NCI-H1092 (cell line): Measurements from ENCODE around the gene PXT1.
"Not testable (repeated sequence)": the region's sequence is repeated elsewhere in the genome, so short reads cannot be mapped to it uniquely, and the experiment has no call there.

ENCODE experiments used
- DNase-seq: peaks from one replicate; lab custom pipeline; 2025; lab: John Stamatoyannopoulos, UW

The PXT1 gene

DNA sequence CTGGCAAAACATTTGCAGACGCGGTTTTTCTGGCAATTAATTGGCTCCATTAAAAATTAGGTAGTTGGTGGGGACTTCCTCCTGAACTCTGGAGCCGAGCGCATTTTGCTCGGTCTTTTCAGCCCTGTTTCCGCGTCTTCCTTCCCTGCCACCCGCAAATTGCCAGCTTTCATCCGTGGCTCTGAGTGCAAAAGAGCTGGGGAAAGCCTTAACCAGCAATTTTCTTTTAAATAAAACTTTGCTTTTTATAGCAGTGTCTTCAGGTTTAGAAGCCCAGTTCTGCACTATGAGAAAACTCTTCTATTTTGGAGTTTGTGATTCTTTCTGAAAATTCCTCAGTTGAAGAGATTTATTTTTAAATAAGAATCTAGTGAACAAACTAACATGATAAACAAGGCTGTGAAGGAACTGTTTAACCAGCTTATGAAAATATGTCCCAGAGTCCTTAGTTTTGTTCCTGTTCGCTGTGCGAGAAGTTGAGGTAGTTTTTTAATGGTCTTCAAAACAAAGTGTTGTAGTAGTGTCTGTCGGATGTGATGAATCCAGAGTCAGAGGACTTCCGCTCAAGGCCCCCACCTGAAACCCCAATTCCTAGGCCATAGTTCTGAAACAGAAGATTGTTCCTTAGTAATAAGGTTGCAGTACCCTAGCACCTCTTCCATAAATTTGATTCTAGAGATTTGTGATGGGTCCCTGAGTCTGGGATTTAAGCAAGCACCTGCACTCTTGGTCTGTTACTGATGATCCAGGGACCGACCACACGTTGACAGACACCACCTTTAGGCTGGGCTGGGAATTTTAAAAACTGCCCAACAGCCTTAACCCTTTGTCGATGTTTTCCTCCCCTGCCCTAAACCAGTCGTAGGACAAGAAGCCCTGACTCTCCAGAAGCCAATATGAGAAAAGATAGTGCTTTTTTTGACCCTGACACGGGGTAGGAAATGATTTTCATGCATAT, 1.1 kb upstream of the PXT1 start:
- DNase-seq: no peak

GRCh38 chr6:36442103-36442670, 467 bp downstream of the PXT1 start:
- DNase-seq: no peak

- peak; percentile 75 for DNase-seq
Observed at GRCh38 chr6:36441307-36441894, 1.3 kb downstream of the PXT1 start.

DNA sequence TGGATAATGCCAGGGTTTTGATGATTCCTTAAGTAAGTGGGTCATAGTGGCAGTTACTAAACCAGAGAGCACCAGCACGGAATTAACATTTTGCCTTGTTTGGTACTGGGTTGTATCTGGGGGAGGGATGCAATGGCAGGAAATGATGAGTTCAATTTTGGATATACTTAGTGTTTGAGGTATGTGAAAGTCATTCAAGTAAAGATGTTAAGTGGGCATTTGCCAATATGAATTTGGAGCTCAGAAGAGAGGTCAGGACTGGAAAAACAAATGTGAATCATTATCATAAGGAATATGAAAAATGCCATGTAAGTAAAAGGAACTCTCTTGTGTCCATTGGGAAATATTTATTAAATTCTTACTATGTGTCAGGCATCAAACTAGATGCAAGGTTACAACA, 6.2 kb downstream of the PXT1 start:
- no peak for DNase-seq

- no peak for DNase-seq
Observed at GRCh38 chr6:36432151-36432671, 10.4 kb downstream of the PXT1 start.

GRCh38 chr6:36431197-36431596, 11.5 kb downstream of the PXT1 start:
- no peak for DNase-seq

DNA sequence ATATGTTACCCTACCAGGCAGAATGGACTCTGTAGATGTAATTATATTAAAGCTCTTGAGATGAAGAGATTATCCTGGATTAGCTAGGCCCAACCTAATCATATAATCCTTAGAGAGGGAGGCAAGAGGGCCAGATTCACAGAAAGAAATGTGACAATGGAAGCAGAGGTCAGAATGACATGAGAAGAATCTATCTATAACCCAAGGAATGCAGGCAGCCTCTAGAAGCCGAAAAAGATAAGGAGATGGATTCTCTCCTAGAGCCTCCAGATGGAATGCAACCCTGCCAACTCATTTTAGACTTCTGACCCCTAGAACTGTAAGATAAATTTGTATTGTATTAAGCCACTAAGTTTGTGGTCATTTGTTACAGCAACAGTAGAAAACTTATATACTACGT, 12.3 kb downstream of the PXT1 start:
- no peak for DNase-seq

DNA sequence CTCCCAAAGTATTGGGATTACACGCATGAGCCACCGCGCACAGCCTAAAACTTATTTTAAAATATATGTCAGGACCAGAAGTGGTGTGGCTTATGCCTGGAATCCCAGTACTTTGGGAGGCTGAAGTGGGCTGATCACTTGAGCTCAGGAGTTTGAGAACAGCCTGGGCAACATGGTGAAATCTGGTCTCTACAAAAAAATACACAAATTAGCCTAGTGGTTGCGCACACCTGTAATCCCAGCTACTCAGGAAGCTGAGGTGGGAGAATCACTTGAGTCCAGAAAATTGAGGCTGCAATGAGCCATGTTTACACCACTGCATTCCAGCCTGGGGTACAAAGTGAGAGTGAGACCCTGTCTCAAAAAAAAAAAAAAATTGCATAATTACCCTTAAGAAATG, 13.7 kb downstream of the PXT1 start:
- no peak for DNase-seq

GRCh38 chr6:36426622-36427021, 16.0 kb downstream of the PXT1 start:
- no peak for DNase-seq

GRCh38 chr6:36423101-36423824, 19.4 kb downstream of the PXT1 start:
- DNase-seq: peak; percentile 96

GRCh38 chr6:36422714-36423100, 19.9 kb downstream of the PXT1 start:
- DNase-seq: no peak

DNA sequence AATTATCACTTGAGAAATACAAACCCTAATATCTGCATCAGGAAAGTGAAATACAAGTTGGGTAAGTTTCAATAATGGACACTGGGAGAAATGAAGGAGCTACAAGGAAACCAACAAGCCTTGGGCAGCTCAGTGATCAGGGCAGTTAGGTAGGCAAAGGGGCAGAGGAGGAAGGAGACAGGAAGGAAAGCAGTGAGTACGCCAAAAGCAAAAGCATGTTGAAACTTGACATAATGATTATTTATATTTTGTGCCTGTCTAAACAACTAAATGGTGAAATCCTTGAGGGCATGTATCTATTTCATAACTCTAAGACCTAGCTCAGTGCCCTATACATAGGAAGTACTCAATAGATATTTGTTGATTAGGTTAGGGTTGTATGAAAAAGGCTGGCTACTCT, 23.3 kb downstream of the PXT1 start:
- no peak for DNase-seq

GRCh38 chr6:36418558-36418957, 24.1 kb downstream of the PXT1 start:
- no peak for DNase-seq

- DNase-seq: no peak
Observed at GRCh38 chr6:36414481-36414880, 28.2 kb downstream of the PXT1 start.

DNA sequence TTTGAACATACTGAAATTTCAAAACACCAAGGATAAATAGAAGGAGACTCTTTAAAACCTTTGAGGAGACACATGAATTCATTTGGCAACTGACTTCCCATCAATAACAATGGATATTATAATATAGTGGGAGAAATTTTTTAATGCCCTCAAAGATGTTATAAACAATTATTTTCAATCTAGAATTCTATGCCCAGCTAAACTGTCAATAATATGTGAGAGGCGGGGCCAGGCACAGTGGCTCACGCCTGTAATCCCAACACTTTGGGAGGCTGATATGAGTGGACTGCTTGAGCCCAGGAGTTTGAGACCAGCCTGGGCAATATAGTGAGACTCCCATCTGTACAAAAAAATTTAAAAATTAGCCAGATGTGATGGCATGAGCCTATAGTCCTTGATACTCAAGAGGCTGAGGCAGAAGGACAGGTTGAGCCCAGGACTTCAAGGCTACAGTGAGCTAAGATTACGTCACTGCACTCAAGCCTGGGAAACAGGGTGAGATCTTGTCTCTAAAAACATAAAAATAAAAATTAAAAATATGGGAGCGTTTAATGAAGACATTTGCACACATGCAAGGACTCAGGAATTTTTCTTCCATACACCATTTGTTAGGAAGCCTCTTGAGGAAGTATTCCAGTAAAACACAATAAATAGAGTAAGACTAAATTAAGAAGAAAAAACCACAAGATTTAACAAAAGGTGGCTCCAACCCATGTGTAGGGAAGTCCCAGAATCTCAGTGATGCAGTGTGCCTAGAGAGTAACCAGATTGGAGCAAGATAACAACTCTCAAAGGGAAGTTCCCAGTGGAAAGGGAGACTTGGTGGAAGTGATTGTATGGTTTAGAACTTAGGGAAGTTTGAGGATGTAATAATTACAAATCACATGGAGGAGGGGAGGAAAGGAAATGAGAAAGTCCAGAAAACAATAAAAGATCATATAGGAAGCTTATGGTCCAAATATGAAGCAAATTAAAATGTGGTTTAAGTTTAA, 28.9 kb downstream of the PXT1 start:
- no peak for DNase-seq

DNA sequence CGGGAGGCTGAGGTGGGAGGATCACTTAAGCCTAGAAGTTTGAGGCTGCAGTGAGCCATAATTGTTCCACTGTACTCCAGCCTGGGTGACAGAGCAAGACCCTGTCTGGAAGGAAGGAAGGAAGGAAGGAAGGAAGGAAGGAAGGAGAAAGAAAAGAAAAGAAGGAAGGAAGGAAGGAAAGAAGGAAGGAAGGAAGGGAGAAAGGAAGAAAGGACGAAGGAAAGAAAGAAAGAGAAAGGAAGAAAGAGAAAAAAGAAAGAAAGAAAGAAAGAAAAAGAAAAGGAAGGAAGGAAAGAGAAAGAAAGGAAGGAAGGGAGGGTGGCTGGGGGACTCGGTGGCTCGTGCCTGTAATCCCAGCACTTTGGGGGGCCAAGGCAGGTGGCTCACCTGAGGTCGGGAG, 32.9 kb downstream of the PXT1 start:
- DNase-seq: not testable (repeated sequence)

DNA sequence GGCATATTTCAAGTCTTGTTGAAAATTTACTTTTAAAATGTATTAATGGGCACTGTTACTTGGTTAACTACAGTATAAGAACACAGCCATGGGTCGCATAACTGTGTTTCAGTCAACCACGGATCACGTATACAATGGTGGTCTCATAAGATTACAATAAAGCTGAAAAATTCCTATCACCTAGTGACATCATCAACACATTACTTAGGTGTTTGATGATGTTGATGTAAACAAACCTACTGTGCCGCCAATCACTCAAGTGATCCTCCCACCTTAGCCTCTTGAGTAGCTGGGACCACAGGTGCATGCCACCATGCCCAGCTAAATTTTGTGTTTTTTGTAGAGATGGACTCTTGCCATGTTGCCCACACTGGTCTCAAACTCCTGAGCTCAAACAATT, 38.5 kb downstream of the PXT1 start:
- DNase-seq: no peak

GRCh38 chr6:36402481-36402880, 40.2 kb downstream of the PXT1 start:
- no peak for DNase-seq

GRCh38 chr6:36399970-36400369, 42.7 kb downstream of the PXT1 start:
- DNase-seq: no peak

- DNase-seq: no peak
Observed at GRCh38 chr6:36392621-36393020, 50.0 kb downstream of the PXT1 start.

DNA sequence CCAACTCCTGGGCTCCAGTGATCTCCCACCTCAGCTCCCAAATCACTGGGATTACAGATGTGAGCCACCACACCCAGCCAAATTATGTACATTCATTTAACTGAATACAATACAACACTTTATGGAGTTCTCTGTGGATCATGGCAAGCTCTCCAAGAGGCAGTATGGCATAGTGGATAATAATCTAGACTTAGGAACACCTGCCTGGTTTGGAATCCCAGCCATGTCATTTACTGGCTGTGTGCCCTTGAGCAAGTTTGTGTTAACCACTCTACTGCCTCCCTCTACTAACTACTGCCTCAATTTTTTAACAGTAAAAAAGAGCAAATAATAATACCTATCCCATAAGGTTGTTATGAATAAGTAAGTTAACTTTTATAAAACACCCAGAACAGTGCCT, 53.3 kb downstream of the PXT1 start:
- DNase-seq: no peak
